GM12892 (cell line): ENCODE measurements around the gene ADK.

ENCODE experiments used
- POLR2A ChIP-seq: IDR thresholded peaks from 2 replicates; pipeline ENCODE4 v1.6.1; 2011; ENCODE audit warnings: low read depth, low read length, control low read depth
- POLR2AphosphoS5 ChIP-seq: IDR thresholded peaks from 2 replicates; pipeline ENCODE4 v1.6.1; 2011; ENCODE audit warnings: low read depth, low read length, control low read depth
- TAF1 ChIP-seq: IDR thresholded peaks from 2 replicates; pipeline ENCODE4 v1.6.1; 2011; ENCODE audit warnings: low read depth, mild to moderate bottlenecking, control low read depth, low read length, borderline replicate concordance

DNA sequence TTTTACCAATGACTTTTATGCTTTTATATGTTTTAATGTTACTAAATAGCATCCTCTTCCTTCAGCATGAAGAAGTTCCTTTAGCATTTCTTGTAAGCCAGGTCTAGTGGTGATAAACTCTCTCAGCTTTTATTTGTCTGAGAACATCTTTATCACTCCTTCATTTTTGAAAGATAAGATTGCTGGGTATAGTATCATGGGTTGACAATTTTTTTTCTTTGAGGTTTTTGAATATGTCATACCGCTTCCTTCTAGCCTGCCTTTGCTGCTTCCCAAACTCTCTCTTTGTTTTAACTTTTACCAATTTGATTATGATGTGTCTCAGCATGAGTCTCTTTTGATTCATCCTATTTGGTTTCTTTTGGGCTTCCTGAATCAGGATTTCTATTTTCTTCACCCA is 567.2 kb downstream of the ADK start:
- TF ChIP-seq POLR2A, result no peak
- TF ChIP-seq POLR2AphosphoS5, result no peak
- TF ChIP-seq TAF1, result no peak
